HG02884 (cell line): ENCODE data around the gene DNAAF1.
"Not testable (repeated sequence)": the region's sequence is repeated elsewhere in the genome, so short reads cannot be mapped to it uniquely, and the experiment has no call there.

Experiments used
- ATAC-seq: cut with Tn5 transposase; IDR thresholded peaks from one replicate; pipeline ENCODE4 v1.9.1; 2021; ENCODE audit warnings: mild to moderate bottlenecking, moderate library complexity; ENCODE audit not compliant: unreplicated experiment

DNAAF1 gene

DNA sequence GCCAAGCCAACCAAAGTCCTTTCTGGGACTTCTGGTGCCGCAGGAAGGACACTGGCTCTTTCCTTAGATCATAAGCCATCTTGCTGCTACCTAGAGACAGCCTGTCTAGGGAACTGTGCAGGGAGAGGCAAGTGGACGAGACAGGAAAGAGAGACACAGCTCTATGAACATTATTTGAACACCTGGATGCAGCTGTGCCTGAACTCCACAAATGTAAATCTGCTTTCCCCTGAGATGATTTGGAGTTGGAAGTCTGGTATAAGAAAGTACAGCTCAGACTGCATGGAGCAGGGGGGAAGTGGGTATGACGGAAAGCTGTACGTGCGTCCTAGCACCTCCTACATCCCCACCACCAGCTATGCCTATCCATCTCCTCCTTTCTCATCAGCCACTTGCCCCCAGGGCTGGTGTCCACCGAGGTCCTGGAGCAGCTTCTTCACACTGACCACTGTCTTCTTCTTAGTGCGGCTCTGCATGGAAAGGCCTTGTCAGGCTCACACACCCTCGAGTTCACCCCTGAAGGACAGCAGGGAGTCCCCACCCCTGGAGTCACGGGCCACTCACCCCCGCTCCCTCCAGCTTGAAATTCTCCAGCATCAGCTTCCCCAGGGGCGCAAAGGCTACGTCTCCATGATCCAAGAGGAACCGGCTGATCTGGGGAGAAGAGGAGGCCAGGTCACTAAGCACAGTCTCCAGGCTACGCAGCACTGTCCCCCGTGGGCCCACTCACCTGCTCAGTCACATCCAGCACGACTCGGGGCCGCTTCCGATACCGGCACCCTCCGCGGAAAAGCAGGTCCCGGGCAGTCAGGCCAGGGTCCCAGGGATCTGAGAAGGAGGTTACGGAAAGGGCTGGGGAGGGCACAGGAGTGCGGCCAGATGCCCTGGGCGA, 37.8 kb downstream of the DNAAF1 start:
- ATAC-seq: no peak

DNA sequence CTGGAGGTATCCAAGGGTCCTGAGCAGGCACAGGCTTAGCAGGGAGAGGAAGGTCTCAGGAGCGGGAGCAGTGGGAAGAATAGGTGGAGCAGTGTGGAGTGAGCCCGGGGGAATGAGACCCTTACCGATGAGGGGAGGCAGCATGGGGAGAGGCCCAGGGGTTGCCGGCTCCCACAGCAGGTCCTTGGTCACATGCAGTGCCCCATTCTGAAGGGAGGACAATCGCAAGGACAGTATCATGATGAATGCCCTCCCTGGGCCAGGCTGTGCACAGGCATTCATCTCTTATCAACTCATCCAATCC, 38.4 kb downstream of the DNAAF1 start:
- no peak for ATAC-seq

DNA sequence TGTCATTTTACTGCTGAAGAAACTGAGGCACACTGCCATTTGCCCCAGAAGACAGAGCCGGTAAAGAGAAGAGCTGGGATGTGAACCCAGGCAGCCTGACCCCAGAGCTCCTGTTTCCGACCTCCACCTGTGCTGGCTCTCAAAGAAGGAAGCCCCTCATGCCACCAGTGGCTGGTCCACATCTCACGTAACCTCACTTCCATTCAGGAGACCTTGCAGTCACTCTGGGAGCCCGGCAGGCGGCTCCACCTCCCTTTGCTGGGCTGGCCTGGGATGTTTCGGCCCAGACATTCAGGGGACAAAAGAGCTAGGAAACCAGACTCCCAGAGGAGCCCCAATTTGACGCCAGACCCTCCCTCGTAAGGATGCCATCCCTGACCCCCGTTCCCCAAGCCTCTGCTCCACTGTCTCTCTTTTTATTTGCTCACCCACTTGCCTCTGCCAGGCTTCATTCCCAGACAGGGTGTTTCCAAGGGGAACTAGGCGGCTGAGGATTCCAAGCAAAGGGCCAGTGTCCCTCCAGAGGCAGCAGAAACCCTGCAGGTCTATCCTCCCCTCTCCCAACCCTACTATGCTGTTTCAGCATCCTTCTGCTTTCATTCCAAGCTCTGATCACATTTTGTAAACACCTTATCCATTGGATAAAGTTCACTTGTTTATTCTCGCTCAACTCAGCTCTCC, 38.9 kb downstream of the DNAAF1 start:
- no peak for ATAC-seq

DNA sequence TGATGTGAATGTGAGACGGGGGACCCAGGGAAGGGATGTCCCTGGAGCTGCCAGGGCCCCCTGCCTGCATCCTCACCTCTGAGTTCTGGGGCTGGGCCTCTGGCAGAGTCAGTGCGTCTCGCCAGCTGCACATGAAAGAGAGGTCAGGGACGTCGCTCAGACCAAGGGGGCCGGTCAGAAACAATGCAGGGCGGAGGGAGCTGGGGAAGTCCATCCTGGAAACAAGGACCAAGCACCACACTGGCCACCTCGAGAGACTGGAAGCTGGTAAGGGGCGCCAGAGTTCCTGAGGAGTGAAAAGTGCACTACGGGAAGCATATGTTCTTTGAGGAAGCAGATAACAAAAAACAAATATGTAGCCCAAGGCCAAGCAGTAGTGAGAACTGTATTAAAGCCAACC, 39.7 kb downstream of the DNAAF1 start:
- ATAC-seq: no peak

DNA sequence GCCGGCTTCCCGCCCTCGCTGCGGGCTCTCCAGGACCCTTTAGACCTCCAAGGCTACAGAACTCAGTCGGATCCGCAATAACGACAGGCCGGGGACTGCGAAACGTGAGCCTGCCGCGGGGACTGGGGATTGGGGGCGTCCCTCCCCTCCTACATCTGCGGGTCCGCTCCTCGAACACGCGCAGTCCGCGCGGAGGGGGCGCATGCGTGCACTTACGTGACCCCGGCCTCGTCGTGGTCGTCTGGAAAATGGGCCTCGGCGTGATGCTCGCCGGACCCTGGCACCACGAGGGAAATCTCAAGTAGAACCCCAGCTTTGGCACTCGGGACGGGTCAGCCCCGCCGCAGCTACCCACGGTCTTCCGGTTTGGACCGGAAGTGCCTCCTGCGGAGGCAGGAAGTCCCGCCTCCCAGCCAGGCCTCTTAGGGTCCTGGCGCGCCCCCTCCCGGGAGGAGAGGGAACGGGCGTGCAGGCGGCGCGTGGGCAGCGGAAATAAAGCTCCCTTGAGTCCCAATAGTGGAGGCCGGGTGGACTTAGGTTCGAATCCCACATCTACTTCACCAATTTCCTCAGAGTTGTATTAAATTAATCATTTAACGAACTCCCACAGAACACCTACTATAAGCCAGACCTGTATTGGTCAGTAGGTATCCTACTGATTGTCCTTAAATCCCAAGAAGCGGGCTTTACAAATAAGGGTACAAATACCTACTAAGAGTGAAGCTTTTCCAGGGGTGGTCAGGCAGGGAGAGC, 41.8 kb downstream of the DNAAF1 start, which contains the start of gene TAF1C:
TAF1C (minus strand) TSS at position 373 of the 753 bp plus-strand sequence. CDS start 2,069 bp downstream, outside the sequence.
- peak; percentile 91 for ATAC-seq

DNA sequence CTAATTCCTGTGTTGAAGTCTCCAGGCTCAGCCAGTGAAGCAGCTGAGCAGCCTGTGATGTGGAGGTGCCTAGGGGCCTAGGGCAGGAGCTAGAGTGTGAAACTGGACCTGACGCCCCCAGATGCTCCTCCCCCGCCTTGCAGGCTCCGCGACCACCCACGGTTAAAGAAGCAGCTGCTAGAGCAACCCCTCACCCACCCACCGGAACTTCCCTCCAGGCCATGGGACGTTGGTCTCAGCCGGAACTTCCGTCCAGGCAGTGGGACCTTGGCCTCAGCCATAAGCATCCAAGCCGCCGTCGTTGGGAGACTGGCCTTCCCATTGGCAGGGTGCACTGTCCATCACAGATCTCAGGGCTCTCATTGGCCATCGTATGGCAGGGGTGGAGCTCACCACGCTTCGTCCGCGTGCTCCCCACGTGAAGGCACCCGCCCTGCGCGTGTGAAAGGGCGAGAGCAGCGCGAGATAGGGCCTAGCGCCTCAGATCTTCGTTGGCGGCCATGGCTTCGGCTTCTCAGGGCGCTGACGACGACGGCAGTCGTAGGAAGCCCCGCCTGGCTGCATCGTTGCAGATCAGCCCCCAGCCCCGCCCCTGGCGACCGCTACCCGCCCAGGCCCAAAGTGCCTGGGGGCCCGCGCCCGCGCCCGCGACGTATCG, 45.8 kb downstream of the DNAAF1 start, which contains the start of gene ADAD2:
ADAD2 (plus strand) TSS at position 427 of the 658 bp plus-strand sequence; CDS start at position 501, 74 bp downstream.
- no peak for ATAC-seq

DNA sequence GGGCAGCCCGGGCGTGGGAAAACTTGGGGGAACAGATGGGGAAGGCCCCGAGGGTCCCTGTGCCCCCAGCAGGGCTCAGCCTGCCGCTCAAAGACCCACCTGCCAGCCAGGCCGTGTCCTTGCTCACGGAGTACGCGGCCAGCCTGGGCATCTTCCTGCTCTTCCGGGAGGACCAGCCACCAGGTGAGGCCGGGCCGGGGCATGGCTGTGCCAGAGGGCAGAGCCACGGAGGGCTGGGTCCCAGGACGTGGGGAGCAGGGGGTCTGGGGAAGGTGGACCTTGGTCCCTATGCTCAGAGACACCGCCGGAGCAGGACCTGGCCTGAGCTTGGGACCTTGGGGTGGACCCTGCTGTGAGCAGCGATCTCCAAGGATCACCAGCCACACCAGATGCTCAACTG, 46.4 kb downstream of the DNAAF1 start:
- ATAC-seq: no peak

DNA sequence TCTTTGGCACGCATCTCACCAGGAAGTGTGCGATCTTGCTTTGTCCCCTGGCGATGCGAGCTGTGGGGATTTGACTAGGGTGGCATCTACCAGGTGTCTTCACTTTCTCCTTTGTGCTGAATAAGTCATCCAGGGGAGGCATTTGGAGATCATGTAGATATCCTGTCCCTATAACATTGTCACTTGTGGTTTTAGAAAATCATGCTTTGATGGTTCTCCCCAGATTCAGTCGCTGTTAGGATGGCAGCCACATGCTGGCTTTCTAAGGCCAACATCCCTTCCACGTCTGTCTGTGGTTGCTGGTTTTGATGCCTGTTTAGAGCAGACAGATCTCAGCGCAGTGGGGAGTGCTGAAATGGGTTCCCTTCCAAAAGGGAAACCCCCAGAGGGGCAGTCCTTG, 48.4 kb downstream of the DNAAF1 start:
- no peak for ATAC-seq

DNA sequence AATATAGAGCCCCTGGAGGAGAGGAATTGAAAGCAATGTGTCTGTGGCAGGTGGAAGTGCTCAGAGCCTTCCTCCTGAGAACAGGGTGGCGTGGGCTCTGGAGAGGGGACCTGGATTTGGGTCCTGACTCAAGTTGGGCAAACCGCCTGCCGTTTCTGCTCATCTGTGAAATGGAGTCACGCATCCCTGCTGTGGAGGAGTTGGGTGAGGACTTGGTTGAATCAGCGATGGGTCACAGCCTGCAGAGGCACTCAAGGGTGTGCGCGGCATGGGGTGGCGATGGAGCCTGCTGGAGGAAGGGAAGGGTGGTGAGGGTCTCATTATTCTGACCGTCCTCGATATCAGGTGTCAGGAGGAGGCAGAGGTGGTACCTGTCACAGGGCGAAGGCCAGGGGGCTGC, 48.9 kb downstream of the DNAAF1 start:
- ATAC-seq: no peak

DNA sequence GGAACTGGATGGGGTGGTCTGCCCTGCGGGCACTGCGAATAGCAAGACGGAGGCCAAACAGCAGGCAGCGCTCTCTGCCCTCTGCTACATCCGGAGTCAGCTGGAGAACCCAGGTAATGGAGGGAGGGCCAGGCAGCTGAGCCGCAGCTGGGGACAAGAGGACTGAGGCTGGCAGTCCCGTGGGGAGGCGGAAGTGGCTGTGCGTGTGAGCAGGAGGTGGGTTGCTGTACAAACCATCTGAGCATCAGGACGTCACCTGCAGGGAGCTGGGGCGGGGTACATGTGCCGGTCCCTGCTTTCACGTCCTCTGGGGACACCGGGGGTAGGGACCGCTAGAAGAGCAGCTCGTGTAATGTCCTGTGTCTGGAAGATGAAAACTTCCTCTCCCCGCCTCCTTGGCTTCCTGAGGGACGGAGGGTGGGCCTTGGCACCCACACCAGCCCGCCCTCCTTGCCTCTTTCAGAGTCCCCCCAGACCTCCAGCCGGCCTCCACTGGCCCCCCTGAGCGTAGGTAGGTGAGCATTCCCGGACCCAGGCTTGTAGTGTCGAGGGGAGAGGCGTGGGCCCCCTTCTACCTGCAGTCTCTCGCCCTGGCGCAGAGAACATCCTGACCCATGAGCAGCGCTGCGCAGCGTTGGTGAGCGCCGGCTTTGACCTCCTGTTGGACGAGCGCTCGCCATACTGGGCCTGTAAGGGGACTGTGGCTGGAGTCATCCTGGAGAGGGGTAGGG, 49.5 kb downstream of the DNAAF1 start:
- ATAC-seq: no peak

DNA sequence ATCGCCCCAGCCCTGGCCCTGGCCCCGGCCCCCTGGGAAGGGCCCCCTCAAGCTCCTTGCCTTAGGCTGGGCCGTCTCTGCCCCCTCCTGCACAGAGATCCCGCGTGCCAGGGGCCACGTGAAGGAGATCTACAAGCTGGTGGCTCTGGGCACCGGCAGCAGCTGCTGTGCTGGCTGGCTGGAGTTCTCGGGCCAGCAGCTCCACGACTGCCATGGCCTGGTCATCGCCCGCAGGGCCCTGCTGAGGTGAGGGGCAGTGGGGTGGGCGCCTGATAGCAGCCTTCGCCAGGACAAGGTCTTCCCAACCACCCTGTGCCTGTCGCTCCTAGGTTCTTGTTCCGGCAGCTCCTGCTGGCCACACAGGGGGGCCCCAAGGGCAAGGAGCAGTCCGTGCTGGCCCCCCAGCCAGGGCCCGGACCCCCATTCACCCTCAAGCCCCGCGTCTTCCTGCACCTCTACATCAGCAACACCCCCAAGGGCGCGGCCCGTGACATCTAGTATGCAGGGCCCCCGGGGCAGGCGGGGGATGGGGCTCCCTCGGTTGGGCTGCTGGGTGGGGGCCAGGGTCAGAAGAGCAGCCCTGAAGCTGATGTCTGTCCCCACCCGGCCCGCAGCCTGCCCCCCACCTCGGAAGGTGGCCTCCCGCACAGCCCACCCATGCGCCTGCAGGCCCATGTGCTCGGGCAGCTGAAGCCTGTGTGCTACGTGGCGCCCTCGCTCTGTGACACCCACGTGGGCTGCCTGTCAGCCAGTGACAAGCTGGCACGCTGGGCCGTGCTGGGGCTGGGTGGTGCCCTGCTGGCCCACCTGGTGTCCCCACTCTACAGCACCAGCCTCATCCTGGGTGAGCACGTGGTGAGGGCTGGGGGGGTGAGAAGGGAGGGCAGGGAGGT, 50.3 kb downstream of the DNAAF1 start:
- ATAC-seq: no peak

DNA sequence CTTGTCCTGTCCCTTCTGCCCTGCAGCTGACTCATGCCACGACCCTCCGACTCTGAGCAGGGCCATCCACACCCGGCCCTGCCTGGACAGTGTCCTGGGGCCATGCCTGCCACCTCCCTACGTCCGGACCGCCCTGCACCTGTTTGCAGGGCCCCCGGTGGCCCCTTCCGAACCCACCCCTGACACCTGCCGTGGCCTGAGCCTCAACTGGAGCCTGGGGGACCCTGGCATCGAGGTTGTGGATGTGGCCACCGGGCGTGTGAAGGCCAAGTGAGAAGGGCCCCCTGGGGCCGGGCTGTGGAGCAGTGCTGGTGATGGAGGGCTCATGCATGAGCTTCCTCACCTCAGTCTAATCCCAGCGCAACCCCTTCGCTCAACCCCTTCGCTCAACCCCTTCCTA, 51.0 kb downstream of the DNAAF1 start:
- ATAC-seq: no peak

DNA sequence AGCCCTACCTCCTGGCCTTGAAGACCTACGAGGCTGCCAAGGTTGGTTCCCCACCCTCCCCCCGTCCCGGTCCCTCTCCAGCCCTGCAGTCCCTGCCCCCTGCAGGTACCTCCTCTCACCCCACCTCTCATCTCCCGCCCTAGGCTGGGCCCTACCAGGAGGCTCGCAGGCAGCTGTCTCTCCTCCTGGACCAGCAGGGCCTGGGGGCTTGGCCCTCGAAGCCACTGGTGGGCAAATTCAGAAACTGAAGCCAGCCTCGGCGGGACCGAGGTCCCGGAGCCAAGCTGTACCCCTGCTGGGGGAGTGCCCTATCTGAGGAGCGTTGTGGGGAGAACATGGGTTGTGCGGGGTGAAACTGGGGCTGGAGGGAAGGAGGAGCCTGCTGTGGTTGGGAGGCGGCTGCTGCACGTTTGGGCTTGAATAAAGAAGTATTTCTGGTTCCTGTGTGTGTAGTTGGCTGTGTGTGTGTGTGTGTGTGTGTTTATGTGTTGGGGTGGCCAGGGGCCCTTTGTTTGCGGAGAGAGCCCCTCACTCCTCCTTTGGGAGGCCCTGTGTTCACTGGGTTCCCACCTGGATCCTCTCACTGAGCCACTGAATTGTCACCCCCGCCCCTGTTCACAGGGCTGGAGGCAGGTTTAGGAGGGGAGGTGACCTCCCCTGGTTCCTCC, 51.8 kb downstream of the DNAAF1 start:
- no peak for ATAC-seq

DNA sequence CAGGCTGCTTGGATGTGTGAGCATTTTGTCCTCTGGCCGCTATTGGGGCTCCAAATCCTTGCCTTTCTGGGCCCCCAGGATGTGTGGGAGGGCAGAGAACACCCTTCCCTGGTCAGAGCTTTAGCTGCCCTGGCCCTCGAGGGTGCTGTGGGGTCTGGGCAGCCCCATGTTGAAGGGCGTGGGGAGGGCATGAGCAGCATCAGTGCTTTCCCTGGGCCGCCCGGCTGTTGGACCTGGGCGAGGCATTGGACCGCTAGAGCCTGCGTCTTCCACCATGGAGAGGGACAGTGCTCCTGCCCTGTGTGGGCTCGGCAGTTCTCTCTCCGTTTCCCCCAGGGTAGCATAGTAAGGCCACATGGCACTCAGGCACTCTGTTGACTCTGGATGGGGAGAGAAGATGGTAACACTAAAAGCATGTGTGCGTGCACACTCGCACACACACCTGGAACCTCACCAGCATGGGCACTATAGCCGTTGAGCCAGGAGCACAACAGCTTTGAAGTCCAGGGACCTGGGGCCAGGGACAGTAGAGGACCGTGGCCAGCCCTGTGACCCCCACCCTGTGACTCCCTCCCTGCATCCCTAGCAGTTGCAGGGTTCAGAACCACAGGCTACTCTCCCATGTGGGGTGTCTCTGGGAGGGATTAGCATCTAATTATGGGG, 52.5 kb downstream of the DNAAF1 start:
- no peak for ATAC-seq

DNA sequence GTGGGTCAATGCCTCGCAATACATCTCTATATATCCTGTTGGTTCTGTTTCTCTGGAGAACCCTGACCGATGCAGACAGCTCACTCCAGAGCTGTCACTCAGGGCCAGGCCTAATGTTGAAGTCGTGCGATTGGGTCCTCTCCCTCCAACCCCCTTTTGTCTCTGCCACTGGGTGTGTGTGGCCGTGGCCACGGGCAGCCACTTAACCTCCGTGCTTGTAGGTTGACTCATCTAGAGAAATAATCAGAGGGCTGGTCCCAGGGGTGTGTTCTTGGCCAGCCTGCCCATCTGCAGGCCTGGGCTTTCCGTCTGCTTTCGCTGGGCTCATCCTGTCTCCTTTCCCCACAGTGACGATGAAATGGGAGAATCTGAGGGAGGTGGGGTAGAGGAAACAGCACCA, 53.3 kb downstream of the DNAAF1 start:
- ATAC-seq: no peak

DNA sequence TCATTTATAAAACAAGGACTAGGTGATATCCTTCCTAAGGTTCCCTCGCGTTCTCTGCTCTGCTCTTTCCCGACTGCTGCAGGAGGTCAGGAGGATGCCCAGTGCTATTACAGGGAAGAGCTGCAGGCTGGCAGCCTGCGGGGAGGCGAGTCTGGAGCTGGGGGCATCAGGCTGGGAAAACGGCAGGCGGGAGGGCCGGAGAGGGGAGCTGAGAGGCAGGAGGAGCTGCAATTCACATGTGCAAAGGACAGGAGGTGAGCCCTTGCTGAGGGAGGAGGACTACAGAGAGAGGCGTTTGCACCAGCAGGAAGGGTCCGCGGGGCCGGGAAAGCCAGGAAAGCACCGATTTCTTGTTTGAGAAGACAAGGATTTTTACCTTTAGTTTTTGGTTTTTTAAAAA, 54.0 kb downstream of the DNAAF1 start:
- no peak for ATAC-seq

DNA sequence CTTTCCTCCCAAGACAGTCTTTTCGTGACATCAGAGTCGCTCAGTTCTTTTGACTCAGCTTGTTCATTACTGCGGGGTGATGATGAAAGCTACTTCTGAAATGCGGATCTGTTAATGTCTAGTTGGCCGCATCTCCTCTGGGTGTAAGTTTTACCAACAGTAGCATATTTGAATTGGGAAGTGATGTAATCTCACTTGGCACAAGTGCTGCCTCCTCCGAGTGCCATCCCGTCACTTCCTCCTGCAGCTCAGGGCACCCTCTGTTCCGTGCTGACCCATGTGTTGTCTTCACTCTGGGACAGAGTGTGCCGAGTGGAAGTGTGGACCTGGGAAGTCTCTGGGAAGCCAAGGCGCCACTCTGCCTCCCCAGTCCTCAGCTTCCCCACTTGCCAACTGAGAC, 54.8 kb downstream of the DNAAF1 start:
- no peak for ATAC-seq

DNA sequence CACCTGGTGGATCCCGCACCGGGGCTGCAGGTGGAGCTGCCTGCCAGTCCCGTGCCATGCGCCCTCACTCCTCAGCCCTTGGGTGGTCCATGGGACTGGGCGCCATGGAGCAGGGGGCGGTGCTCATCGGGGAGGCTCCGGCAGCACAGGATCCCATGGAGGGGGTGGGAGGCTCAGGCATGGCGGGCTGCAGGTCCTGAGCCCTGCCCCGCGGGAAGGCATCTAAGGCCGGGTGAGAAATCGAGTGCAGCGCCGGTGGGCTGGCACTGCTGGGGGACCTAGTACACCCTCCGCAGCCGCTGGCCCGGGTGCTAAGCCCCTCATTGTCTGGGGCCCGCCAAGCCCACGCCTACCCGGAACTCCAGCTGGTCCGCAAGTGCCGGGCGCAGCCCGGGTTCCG, 59.4 kb downstream of the DNAAF1 start:
- not testable (repeated sequence) for ATAC-seq
